ENCODE measurements around the gene ATAD3C.
"Not testable (repeated sequence)": the region's sequence is repeated elsewhere in the genome, so short reads cannot be mapped to it uniquely, and the experiment has no call there.

The ATAD3C gene

GRCh38 chr1:1489231-1489630 lies 39.7 kb downstream of the ATAD3C start:
- DNase-seq (ENCODE audit: low read depth) = no peak
- no peak overlapping the region for H3K4me3 ChIP-seq (ENCODE audit: control insufficient read depth, low read depth, low read length)
- TF ChIP-seq CTCF (conservative IDR thresholded peaks at IDR 0.05; ENCODE audit: control insufficient read depth, insufficient read depth, low read depth, low read length) = no peak

- DNase-seq (ENCODE audit: low read depth) = no peak
- H3K4me3 ChIP-seq (ENCODE audit: control insufficient read depth, low read depth, low read length) = no peak overlapping the region
- no peak for TF ChIP-seq CTCF (conservative IDR thresholded peaks at IDR 0.05; ENCODE audit: control insufficient read depth, insufficient read depth, low read depth, low read length)
Measured at GRCh38 chr1:1489861-1490260, 40.4 kb downstream of the ATAD3C start.

- DNase-seq (ENCODE audit: low read depth) = no peak
- TF ChIP-seq CTCF (conservative IDR thresholded peaks at IDR 0.05; ENCODE audit: control insufficient read depth, insufficient read depth, low read depth, low read length) = no peak
- no peak overlapping the region for H3K4me3 ChIP-seq (ENCODE audit: control insufficient read depth, low read depth, low read length)
Measured at GRCh38 chr1:1490633-1491230, 41.2 kb downstream of the ATAD3C start.

DNA sequence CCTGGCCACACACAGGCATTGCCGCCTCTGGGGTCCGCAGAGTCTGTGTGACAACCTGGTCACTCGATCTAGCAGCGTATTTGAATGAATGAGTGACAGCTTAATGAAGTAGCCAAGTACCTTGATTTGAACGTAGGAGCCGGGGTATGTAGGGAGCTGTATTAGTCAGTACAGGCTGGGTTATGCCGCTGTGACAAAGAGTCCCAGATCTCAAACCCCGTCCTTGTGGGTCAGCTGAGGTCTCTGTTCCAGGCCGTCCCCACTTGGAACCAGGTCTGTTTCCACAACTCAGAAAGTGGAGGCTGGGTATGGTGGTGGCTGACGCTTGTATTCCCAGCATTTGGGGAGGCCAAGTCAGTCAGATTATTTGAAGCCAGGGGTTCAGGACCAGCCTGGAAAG lies 42.1 kb downstream of the ATAD3C start:
- DNase-seq (ENCODE audit: low read depth) = no peak
- no peak overlapping the region for H3K4me3 ChIP-seq (ENCODE audit: control insufficient read depth, low read depth, low read length)
- no peak for TF ChIP-seq CTCF (conservative IDR thresholded peaks at IDR 0.05; ENCODE audit: control insufficient read depth, insufficient read depth, low read depth, low read length)

DNA sequence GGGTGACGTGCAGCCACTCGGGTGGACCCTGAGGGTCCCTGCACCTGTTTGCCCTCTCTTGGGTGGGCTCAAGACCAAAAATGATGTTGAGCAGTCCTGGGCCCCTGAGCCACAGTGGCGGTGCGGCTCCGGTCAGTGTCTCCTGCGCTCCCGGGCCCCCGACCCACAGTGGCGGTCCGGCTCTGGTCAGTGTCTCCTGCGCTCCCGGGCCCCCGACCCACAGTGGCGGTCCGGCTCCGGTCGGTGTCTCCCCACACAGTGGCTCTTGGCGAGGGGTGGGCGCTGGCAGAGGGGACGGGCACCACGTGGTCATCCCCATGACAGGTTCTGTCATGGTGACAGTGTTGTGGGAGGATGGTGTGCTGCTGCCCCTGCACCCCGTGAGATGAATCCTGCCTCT lies 44.8 kb downstream of the ATAD3C start:
- DNase-seq (ENCODE audit: low read depth); H3K4me3 ChIP-seq (ENCODE audit: control insufficient read depth, low read depth, low read length): not testable (repeated sequence)

- not testable (repeated sequence) for DNase-seq (ENCODE audit: low read depth); H3K4me3 ChIP-seq (ENCODE audit: control insufficient read depth, low read depth, low read length)
Measured at GRCh38 chr1:1495461-1495975, 46.0 kb downstream of the ATAD3C start.

GRCh38 chr1:1504777-1505365 lies 55.4 kb downstream of the ATAD3C start:
- not testable (repeated sequence) for H3K4me3 ChIP-seq (ENCODE audit: control insufficient read depth, low read depth, low read length)
- peak; percentile 57 for DNase-seq (ENCODE audit: low read depth)
- peak; percentile 54 for TF ChIP-seq CTCF (conservative IDR thresholded peaks at IDR 0.05; ENCODE audit: control insufficient read depth, insufficient read depth, low read depth, low read length)

DNA sequence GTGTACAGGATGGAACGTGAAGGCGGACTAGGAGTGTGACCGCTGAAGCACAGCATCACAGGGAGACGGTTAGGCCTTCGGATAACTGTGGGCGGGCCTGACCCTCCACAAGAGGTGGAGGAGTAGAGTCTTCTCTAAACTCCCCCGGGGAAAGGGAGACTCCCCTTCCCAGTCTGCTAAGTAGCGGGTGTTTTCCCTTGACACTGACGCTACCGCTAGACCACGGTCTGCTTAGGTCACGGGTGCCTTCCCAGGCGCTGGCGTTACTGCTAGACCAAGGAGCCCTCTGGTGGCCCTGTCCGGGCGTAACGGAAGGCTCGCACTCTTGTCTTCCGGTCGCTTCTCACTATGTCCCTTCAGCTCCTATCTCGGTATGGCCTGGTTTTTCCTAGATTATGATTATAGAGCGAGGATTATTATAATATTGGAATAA lies 55.9 kb downstream of the ATAD3C start:
- DNase-seq (ENCODE audit: low read depth); H3K4me3 ChIP-seq (ENCODE audit: control insufficient read depth, low read depth, low read length): not testable (repeated sequence)
- peak; percentile 13 for TF ChIP-seq CTCF (conservative IDR thresholded peaks at IDR 0.05; ENCODE audit: control insufficient read depth, insufficient read depth, low read depth, low read length)

DNA sequence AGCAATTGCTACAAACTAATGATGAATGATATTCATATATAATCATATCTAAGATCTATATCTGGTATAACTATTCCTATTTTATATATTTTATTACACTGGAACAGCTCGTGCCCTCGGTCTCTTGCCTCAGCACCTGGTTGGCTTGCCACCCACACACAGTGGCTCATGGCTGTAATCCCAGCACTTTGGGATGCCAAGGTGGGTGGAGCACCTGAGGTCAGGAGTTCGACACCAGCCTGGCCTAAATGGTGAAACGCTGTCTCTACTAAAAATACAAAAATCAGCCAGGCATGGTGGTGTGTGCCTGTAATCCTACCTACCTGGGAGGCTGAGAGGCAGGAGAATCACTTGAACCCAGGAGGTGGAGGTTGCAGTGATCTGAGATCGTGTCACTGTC lies 56.3 kb downstream of the ATAD3C start:
- not testable (repeated sequence) for DNase-seq (ENCODE audit: low read depth); H3K4me3 ChIP-seq (ENCODE audit: control insufficient read depth, low read depth, low read length)
